Head of caudate nucleus (tissue), 42 donors: ENCODE measurements around the gene TEX51.

Experiments
- DNase-seq, 42 donors: peaks; one replicate each; pipeline versions ENCODE4 v3.0.0 to v3.0.0-alpha.2; 2020 to 2021; ENCODE audit warnings: mixed read lengths in 7 of 42
- intact Hi-C: fragments of 100-400 bp; cut with DNase I; formaldehyde crosslinking; loops from one replicate; pipeline ENCODE4 v1.15.0; 2022

The TEX51 gene

GRCh38 chr2:126898636-126899035 lies at the start of gene TEX51:
Gene TEX51, plus strand, starts transcription at chr2:126898890. Its CDS starts 29 bp downstream, at chr2:126898919.
- intact Hi-C loops = no loop called here
- DNase-seq = peak in 8 of 42 donors; percentile 2 to 20 (median 6)

- intact Hi-C loops = no loop called here
- no peak for DNase-seq
These were observed 49.6 kb upstream of the TEX51 start for GRCh38 chr2:126849054-126849453.

GRCh38 chr2:126849486-126849885 lies 49.2 kb upstream of the TEX51 start:
- intact Hi-C loops = no loop called here
- DNase-seq = peak in 2 of 42 donors; percentile 5 to 21

- peak in 1 of 42 donors; percentile 32 for DNase-seq
- intact Hi-C loops = no loop called here
These were observed 48.6 kb upstream of the TEX51 start for GRCh38 chr2:126849991-126850535.

GRCh38 chr2:126850940-126851339 lies 47.8 kb upstream of the TEX51 start:
- DNase-seq = peak in 1 of 42 donors; percentile 8
- intact Hi-C loops = no loop called here

GRCh38 chr2:126851756-126852155 lies 46.9 kb upstream of the TEX51 start:
- intact Hi-C loops = no loop called here

GRCh38 chr2:126852361-126852760 lies 46.3 kb upstream of the TEX51 start:
- DNase-seq = peak in 1 of 42 donors; percentile 10
- intact Hi-C loops = no loop called here

More at GRCh38 chr2:126851756-126852155, 46.9 kb upstream of the TEX51 start:
- DNase-seq = peak in 1 of 42 donors; percentile 20

GRCh38 chr2:126855606-126856005 lies 43.1 kb upstream of the TEX51 start:
- intact Hi-C loops = no loop called here
- peak in 38 of 42 donors; percentile 18 to 90 (median 58) for DNase-seq

GRCh38 chr2:126856403-126856802 lies 42.3 kb upstream of the TEX51 start:
- DNase-seq = peak in 1 of 42 donors; percentile 34

GRCh38 chr2:126857502-126857901 lies 41.2 kb upstream of the TEX51 start:
- intact Hi-C loops = no loop called here
- DNase-seq = peak in 1 of 42 donors; percentile 17

More at GRCh38 chr2:126856403-126856802, 42.3 kb upstream of the TEX51 start:
- intact Hi-C loops = no loop called here

GRCh38 chr2:126858013-126858412 lies 40.7 kb upstream of the TEX51 start:
- intact Hi-C loops = no loop called here
- DNase-seq = peak in 1 of 42 donors; percentile 26

GRCh38 chr2:126858436-126858835 lies 40.3 kb upstream of the TEX51 start:
- peak in 2 of 42 donors; percentile 10 to 31 for DNase-seq
- intact Hi-C loops = no loop called here

- intact Hi-C loops = no loop called here
- DNase-seq = peak in 1 of 42 donors; percentile 5
These were observed 39.7 kb upstream of the TEX51 start for GRCh38 chr2:126858991-126859390.

- intact Hi-C loops = no loop called here
These were observed 39.1 kb upstream of the TEX51 start for GRCh38 chr2:126859631-126860030.

GRCh38 chr2:126860385-126860784 lies 38.3 kb upstream of the TEX51 start:
- DNase-seq = peak in 1 of 42 donors; percentile 7
- intact Hi-C loops = no loop called here

More at GRCh38 chr2:126859631-126860030, 39.1 kb upstream of the TEX51 start:
- peak in 1 of 42 donors; percentile 16 for DNase-seq

- peak in 2 of 42 donors; percentile 10 to 34 for DNase-seq
- intact Hi-C loops = no loop called here
These were observed 36.0 kb upstream of the TEX51 start for GRCh38 chr2:126862730-126863129.

GRCh38 chr2:126863336-126864015 lies 35.2 kb upstream of the TEX51 start:
- DNase-seq = peak in 1 of 42 donors; percentile 15
- intact Hi-C loops = no loop called here

GRCh38 chr2:126864861-126865260 lies 33.8 kb upstream of the TEX51 start:
- DNase-seq = peak in 3 of 42 donors; percentile 3 to 39 (median 8)

GRCh38 chr2:126866451-126866850 lies 32.2 kb upstream of the TEX51 start:
- intact Hi-C loops = no loop called here
- peak in 3 of 42 donors; percentile 1 to 28 (median 14) for DNase-seq

More at GRCh38 chr2:126864861-126865260, 33.8 kb upstream of the TEX51 start:
- intact Hi-C loops = no loop called here

GRCh38 chr2:126874961-126875360 lies 23.7 kb upstream of the TEX51 start:
- no peak for DNase-seq
- intact Hi-C loops = no loop called here
